Aorta (tissue), 5 donors: ENCODE measurements around the gene PLA2G3. TPM values are rescaled to one million over a fixed set of nuclear protein-coding genes. Genes with fewer than 3 reads are reported as not detected.

ENCODE experiments used
- ATAC-seq: fragments of 200-7000 bp; cut with Tn5 transposase; one replicate; pipeline ENCODE4 v1.9.1; 2022; ENCODE audit warnings: moderate library complexity; ENCODE audit not compliant: low FRiP score
- DNase-seq, 2 donors: peaks; one replicate each; pipeline ENCODE4 v3.0.0-alpha.2; 2020
- H3K27ac ChIP-seq, 2 donors: one replicate each; pipeline ENCODE4 v1.5.1; 2013; ENCODE audit warnings: low read length in 2 of 2, mild to moderate bottlenecking in 2 of 2, moderate library complexity in 2 of 2, control low read depth in 1 of 2, inconsistent platforms in 1 of 2, low read depth in 1 of 2
- H3K27me3 ChIP-seq, 2 donors: one replicate each; pipeline ENCODE4 v1.6.1; 2013; ENCODE audit warnings: control low read depth in 1 of 2, low read length in 1 of 2, mild to moderate bottlenecking in 1 of 2, moderate library complexity in 1 of 2; ENCODE audit not compliant: insufficient read depth in 2 of 2, control insufficient read depth in 1 of 2
- H3K36me3 ChIP-seq, 2 donors: one replicate each; pipeline ENCODE4 v1.6.1; 2013; ENCODE audit warnings: control low read depth in 1 of 2, low read length in 1 of 2, mild to moderate bottlenecking in 1 of 2; ENCODE audit not compliant: insufficient read depth in 2 of 2, control insufficient read depth in 1 of 2
- H3K4me1 ChIP-seq, 2 donors: one replicate each; pipeline ENCODE4 v1.6.1; 2013; ENCODE audit warnings: low read length in 2 of 2, control low read depth in 1 of 2, mild to moderate bottlenecking in 1 of 2, moderate library complexity in 1 of 2; ENCODE audit not compliant: insufficient read depth in 2 of 2, control insufficient read depth in 1 of 2
- H3K4me3 ChIP-seq, 2 donors: one replicate each; pipeline ENCODE4 v1.5.1; 2013; ENCODE audit warnings: low read length in 2 of 2, control low read depth in 1 of 2, mild to moderate bottlenecking in 1 of 2
- H3K9me3 ChIP-seq: one replicate; pipeline ENCODE4 v1.6.1; 2013; ENCODE audit warnings: mild to moderate bottlenecking, low read length; ENCODE audit not compliant: control insufficient read depth
- WGBS, 2 donors: extraction: QIAGEN DNeasy Blood & Tissue Kit; methylation state at CpG; one replicate each; pipeline ENCODE4 v1.1.7; 2013; 5-methylcytosine and 5-hydroxymethylcytosine counted together
- intact Hi-C, 2 donors: fragments of 100-400 bp; cut with DNase I; formaldehyde crosslinking; loops; one replicate each; pipeline versions ENCODE4 v1.14.2 to v1.15.0; 2022
- polyA plus RNA-seq, 2 donors: library from polyadenylated mRNA; stranded (reverse); fragments of 200-250 nt; gene quantifications; one replicate each; pipeline ENCODE4 v1.2.3, GENCODE V29; 2013
- total RNA-seq, 2 donors: library from RNA; stranded (reverse); fragmentation: NEBNext Ultra II Directional; extraction: Animal tissue kit (Norgen Biotek cat#: 25700); gene quantifications; one replicate each; pipeline ENCODE4 v1.2.1, GENCODE V29; 2021
- donor health status: healthy with polysubstance abuse.
- donor health status: Bipolar disorder and iron deficiency.
- donor health status: DM: no; HTN: no; CAD: no.
- donor health status: DM: no; HTN: no; CAD: no.
- donor health status: DM: yes; HTN: yes; CAD: no.

The PLA2G3 gene
- total and polyA plus RNA-seq, 4 donors: 0.33 TPM; not detected in 3

DNA sequence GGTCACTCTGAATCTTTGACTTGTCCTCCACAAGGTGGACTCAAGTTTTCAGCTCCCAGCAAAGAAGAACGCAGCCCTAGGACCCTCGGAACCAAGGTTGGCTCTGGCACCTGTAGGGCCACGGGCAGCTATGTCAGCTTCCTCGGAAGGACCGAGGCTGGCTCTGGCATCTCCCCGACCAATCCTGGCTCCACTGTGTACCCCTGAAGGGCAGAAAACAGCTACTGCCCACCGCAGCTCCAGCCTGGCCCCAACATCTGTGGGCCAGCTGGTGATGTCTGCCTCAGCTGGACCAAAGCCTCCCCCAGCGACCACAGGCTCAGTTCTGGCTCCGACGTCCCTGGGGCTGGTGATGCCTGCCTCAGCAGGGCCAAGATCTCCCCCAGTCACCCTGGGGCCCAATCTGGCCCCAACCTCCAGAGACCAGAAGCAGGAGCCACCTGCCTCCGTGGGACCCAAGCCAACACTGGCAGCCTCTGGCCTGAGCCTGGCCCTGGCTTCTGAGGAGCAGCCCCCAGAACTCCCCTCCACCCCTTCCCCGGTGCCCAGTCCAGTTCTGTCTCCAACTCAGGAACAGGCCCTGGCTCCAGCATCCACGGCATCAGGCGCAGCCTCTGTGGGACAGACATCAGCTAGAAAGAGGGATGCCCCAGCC lies 15.4 kb downstream of the PLA2G3 start:
- DNase-seq (peak in 1 of 2 donors; percentile 60), ATAC-seq (no peak)
- WGBS, 2 donors: 72 to 78% methylated on average over 14 of the region's 14 CpGs
- Histone ChIP-seq H3K27me3 (no peaks in the 10 kb centered on the region), H3K27ac (no peak overlapping the region), H3K4me1 (no peaks in the 10 kb centered on the region), H3K4me3 (no peak overlapping the region), H3K36me3 (no peaks in the 10 kb centered on the region), H3K9me3 (no peaks in the 10 kb centered on the region)
- intact Hi-C loops: loop anchor here in 1 of 2 donors (5.0 kb wide), 1 partner anchor 87 kb away; the partner anchor contains the start of gene LIMK2

DNA sequence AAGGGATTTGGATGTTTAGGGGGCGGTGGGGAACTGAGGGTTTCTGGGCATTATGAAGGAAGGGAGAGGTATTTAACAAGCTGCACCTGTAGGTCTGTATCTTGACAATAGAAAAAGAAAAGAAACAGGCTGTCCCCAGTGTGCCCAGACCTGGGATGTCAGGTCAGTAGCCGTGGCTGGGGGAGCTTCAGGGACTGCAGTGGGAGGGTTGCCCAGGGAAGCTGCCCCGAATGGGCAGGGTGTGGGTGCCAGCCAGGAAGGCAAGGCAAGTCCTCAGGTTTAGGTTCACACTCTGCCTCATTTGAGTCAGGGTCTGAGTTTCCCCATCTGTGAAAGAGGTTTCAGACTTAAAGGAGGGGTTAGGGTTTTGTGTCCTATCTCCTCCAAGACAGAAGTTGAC lies 16.0 kb downstream of the PLA2G3 start:
- 60 to 62% methylated on average over 3 of the region's 3 CpGs for WGBS, 2 donors
- no peaks in the 10 kb centered on the region for H3K9me3 ChIP-seq
- no peaks in the 10 kb centered on the region for H3K36me3 ChIP-seq
- no peaks in the 10 kb centered on the region for H3K27me3 ChIP-seq
- ATAC-seq (no peak), DNase-seq (peak in 1 of 2 donors; percentile 56)
- no peaks in the 10 kb centered on the region for H3K4me1 ChIP-seq
- no peak overlapping the region for H3K27ac ChIP-seq
- intact Hi-C loops: loop anchor here in 1 of 2 donors (5.0 kb wide), 1 partner anchor 88 kb away; the partner anchor contains the start of gene LIMK2
- no peak overlapping the region for H3K4me3 ChIP-seq

DNA sequence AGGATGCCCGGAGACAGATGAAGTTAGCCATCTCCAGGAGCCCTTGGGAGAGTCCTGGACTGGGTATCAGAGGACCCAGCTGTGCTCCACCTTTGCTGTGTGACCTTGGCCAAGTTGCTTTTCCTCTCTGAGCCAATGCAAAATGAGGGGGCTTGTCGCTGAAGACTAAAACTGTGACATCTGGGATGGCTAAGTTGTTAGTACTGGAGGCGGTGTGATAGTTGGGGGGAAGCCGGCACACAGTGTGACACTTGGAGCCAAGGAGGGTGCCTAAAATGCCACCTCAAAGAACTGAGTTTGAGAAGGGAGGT lies 17.1 kb downstream of the PLA2G3 start:
- Histone ChIP-seq H3K27ac (no peak overlapping the region), H3K36me3 (no peaks in the 10 kb centered on the region), H3K9me3 (no peaks in the 10 kb centered on the region), H3K4me1 (no peaks in the 10 kb centered on the region), H3K4me3 (peak overlapping the region in 1 of 2 donors; percentile 40), H3K27me3 (no peaks in the 10 kb centered on the region)
- intact Hi-C loops: loop anchor here in 1 of 2 donors (5.0 kb wide), 1 partner anchor 89 kb away; the partner anchor contains the start of gene LIMK2
- ATAC-seq (no peak), DNase-seq (no peak)
- WGBS, 2 donors: 73 to 79% methylated on average over 4 of the region's 4 CpGs

DNA sequence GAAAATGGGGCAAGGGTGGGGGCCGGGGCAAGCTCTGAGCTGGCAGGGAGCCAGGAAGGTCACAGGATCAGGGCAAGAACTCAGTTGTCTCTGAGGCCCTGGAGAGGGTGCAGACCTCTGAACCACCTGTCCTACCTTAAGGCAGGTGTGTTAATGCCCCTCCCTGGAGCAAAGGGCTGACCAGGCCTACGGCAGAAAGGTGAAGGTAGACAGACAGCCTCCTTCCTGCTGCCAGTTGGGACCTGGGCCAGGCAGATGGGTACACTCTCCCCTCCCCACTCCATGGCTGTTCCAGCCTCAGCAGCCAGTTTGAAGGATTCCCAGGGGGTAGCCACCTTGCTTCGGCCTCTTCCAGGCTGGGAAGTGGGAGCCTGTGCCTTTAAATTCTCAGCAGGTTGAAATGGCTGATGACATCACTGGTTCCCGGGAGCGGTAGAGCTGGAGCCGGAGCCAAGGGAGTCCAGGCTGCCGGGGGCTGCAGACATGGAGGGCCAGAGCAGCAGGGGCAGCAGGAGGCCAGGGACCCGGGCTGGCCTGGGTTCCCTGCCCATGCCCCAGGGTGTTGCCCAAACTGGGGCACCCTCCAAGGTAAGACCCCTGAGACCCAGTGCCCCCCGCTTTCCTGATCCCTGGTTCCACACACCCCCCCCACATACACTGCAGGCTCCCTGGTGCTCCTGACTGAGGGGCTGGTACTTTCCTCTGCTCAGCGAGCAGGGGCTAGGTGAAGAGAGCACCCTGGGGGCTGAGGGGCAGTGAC lies 17.6 kb downstream of the PLA2G3 start, which contains the start of gene INPP5J:
Gene INPP5J (plus strand): TSS at position 435 of the 760 bp plus-strand sequence. CDS start 49 bp downstream, at position 484.
- Histone ChIP-seq H3K36me3 (no peaks in the 10 kb centered on the region), H3K4me3 (peak within 1 kb of the TSS in 1 of 2 donors; percentile 40), H3K9me3 (no peaks in the 10 kb centered on the region), H3K27ac (peak within 1 kb of the TSS in 1 of 2 donors; percentile 23), H3K4me1 (no peaks in the 10 kb centered on the region), H3K27me3 (no peaks in the 10 kb centered on the region)
- WGBS, 2 donors: 3 to 4% methylated on average over 10 of the region's 10 CpGs
- peak; percentile 49 for ATAC-seq
- intact Hi-C loops: loop anchor here in 1 of 2 donors (5.0 kb wide), 1 partner anchor 90 kb away; the partner anchor contains the start of gene LIMK2
- peak in 1 of 2 donors; percentile 79 for DNase-seq

DNA sequence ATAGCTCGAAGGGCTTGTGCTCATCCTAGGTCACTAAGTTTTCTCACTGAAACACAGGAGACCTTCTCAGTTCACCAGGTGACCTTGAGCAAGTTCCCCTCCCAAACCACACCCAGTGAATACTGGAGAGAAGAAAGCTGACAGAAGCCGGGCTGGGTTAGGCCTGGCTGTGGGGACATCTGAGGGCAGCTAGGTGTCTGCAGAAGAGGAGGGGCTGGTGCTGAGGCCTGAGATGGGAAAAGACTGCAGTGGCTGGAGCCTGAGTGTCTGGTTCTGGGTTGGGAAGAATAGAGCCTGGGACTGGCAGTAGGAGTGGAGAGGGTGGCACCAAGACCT lies 18.1 kb downstream of the PLA2G3 start:
- no peaks in the 10 kb centered on the region for H3K36me3 ChIP-seq
- ATAC-seq (no peak), DNase-seq (no peak)
- no peaks in the 10 kb centered on the region for H3K4me1 ChIP-seq
- no peaks in the 10 kb centered on the region for H3K9me3 ChIP-seq
- H3K27ac ChIP-seq: no peak overlapping the region
- WGBS, 2 donors: 51 to 62% methylated on average over 2 of the region's 2 CpGs
- H3K4me3 ChIP-seq: no peak overlapping the region
- intact Hi-C loops: loop anchor here in 1 of 2 donors (5.0 kb wide), 1 partner anchor 90 kb away; the partner anchor contains the start of gene LIMK2
- H3K27me3 ChIP-seq: no peaks in the 10 kb centered on the region

- Histone ChIP-seq H3K36me3 (no peaks in the 10 kb centered on the region), H3K4me1 (no peaks in the 10 kb centered on the region), H3K27ac (no peak overlapping the region), H3K9me3 (no peaks in the 10 kb centered on the region), H3K4me3 (no peak overlapping the region), H3K27me3 (no peaks in the 10 kb centered on the region)
- 94 to 96% methylated on average over 4 of the region's 4 CpGs for WGBS, 2 donors
- intact Hi-C loops: loop anchor here in 1 of 2 donors (5.0 kb wide), 1 partner anchor 91 kb away; the partner anchor contains the start of gene LIMK2
- no peak for ATAC-seq
- DNase-seq: no peak
Observed at GRCh38 chr22:31121403-31121802, 18.9 kb downstream of the PLA2G3 start.

- Histone ChIP-seq H3K4me1 (no peaks in the 10 kb centered on the region), H3K27ac (no peak overlapping the region), H3K9me3 (no peaks in the 10 kb centered on the region), H3K4me3 (no peak overlapping the region), H3K27me3 (no peaks in the 10 kb centered on the region), H3K36me3 (no peaks in the 10 kb centered on the region)
- intact Hi-C loops: loop anchor here in 1 of 2 donors (5.0 kb wide), 1 partner anchor 92 kb away; the partner anchor contains the start of gene LIMK2
- WGBS, 2 donors: 98 to 100% methylated on average over 1 of the region's 1 CpG
- DNase-seq: no peak
- ATAC-seq: no peak
Observed at GRCh38 chr22:31120642-31121041, 19.7 kb downstream of the PLA2G3 start.

DNA sequence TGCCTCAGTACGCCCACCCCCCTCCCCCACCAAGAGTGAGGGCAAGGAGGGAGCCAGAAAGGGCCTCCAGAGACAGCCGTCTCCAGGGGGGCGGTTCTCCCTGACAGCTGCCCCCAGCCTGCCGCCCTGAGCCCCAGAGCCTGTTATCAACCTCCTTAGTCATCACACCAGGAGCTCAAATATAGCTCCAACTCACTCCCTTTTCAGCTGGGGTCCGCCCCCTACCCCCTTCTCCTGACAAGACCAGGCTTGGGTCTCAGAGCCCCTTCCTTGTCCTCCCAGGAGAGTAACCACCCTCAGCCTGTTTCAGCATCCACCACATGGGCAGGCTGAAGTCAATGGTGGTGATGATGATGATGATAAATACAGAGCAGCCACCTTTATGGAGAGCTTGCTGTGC lies 20.1 kb downstream of the PLA2G3 start:
- Histone ChIP-seq H3K4me3 (no peak overlapping the region), H3K9me3 (no peaks in the 10 kb centered on the region), H3K4me1 (no peaks in the 10 kb centered on the region), H3K27ac (no peak overlapping the region), H3K36me3 (no peaks in the 10 kb centered on the region), H3K27me3 (no peaks in the 10 kb centered on the region)
- WGBS, 2 donors: 82 to 92% methylated on average over 5 of the region's 5 CpGs
- ATAC-seq (no peak), DNase-seq (no peak)
- intact Hi-C loops: loop anchor here in 1 of 2 donors (5.0 kb wide), 1 partner anchor 92 kb away; the partner anchor contains the start of gene LIMK2
